ENCODE data around the gene TFB2M.
"Not testable (repeated sequence)": the region's sequence is repeated elsewhere in the genome, so short reads cannot be mapped to it uniquely, and the experiment has no call there.

The TFB2M gene

DNA sequence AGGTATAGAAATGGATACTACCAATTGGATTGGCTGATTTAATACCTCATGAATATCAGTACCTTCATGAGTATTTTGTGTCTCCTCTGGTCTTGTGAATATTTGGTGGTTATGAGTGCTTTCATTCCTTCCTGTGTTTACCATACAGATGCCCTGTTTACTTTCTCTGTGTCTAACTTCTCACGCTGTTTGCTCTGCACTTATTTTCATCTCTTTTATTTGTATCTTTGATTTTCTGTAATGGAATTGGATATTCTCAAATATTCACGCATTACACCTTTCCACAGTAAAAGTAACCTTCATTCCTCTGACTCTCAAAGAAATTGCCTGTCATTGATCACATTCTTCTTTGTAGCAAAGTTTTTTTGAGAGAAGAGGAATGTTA lies 17.0 kb upstream of the TFB2M start:
- FAIRE-seq, result no peak
- no peak for DNase-seq (ENCODE audit: low spot score)

DNA sequence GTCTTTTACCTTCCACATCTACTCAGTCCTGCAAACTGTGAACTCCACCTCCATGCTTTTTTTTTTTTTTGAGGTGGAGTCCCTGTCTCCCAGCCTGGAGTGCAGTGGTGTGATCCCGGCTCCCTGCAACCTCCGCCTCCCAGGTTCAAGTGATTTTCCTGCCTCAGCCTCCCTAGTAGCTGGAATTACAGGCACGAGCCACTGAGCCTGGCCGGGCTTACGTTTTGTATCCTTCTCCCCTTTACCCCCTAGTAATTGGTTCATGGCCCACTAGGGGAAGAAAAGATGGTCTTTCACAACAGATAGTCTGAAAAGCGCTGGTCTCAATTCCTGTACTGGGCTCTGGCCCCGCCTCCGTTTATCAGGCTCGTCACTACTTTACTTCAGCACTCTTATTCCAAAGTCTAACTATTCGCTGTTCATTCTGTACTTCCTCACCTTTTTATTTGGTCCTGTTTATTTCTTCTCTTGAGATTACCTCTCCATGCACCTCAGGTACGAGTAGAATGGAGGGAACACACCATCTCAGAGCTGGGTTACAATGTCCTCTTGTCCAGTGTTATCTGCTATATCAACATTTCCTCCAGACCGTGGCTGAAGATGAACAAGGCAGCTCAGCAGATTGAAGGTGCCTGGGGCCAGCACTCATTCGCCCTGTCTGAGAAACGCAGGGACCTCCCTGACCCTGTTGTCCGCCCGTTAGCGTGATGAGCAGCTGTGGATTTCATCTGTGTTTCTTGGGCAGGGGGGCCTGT lies 16.4 kb upstream of the TFB2M start:
- DNase-seq (ENCODE audit: low spot score) (no peak), FAIRE-seq (no peak)

- no peak for FAIRE-seq
Observed at GRCh38 chr1:246580497-246581370, 14.7 kb upstream of the TFB2M start.

GRCh38 chr1:246579818-246580217 lies 13.8 kb upstream of the TFB2M start:
- FAIRE-seq, result no peak

More at GRCh38 chr1:246580497-246581370, 14.7 kb upstream of the TFB2M start:
- DNase-seq (ENCODE audit: low spot score), result no peak

GRCh38 chr1:246577720-246578106 lies 11.7 kb upstream of the TFB2M start:
- FAIRE-seq, result no peak
- no peak for DNase-seq (ENCODE audit: low spot score)

More at GRCh38 chr1:246579818-246580217, 13.8 kb upstream of the TFB2M start:
- DNase-seq (ENCODE audit: low spot score), result no peak

GRCh38 chr1:246577082-246577719 lies 11.1 kb upstream of the TFB2M start:
- DNase-seq (ENCODE audit: low spot score) (no peak), FAIRE-seq (no peak)

DNA sequence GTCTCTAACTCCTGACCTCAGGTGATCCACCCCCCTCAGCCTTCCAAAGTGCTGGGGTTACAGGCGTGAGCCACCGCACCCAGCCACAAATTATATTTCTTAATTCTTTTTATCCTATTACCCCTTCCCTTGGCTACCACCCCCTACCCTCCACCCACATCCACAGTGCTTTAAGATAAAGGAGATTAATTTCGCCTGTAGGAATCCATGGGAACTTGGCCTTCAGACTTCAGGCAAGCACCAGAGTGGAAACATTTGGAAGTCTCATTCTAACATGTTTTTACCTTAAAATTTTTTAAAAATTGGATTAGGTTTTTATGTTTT lies 10.6 kb upstream of the TFB2M start:
- DNase-seq (ENCODE audit: low spot score), result no peak
- no peak for FAIRE-seq

- FAIRE-seq (no peak), DNase-seq (ENCODE audit: low spot score) (no peak)
Observed at GRCh38 chr1:246573491-246573890, 7.4 kb upstream of the TFB2M start.

GRCh38 chr1:246572785-246573184 lies 6.7 kb upstream of the TFB2M start:
- FAIRE-seq (no peak), DNase-seq (ENCODE audit: low spot score) (no peak)

- no peak for FAIRE-seq
- DNase-seq (ENCODE audit: low spot score), result no peak
Observed at GRCh38 chr1:246571953-246572352, 5.9 kb upstream of the TFB2M start.

- not testable (repeated sequence) for DNase-seq (ENCODE audit: low spot score); FAIRE-seq
Observed at GRCh38 chr1:246571309-246571708, 5.2 kb upstream of the TFB2M start.

DNA sequence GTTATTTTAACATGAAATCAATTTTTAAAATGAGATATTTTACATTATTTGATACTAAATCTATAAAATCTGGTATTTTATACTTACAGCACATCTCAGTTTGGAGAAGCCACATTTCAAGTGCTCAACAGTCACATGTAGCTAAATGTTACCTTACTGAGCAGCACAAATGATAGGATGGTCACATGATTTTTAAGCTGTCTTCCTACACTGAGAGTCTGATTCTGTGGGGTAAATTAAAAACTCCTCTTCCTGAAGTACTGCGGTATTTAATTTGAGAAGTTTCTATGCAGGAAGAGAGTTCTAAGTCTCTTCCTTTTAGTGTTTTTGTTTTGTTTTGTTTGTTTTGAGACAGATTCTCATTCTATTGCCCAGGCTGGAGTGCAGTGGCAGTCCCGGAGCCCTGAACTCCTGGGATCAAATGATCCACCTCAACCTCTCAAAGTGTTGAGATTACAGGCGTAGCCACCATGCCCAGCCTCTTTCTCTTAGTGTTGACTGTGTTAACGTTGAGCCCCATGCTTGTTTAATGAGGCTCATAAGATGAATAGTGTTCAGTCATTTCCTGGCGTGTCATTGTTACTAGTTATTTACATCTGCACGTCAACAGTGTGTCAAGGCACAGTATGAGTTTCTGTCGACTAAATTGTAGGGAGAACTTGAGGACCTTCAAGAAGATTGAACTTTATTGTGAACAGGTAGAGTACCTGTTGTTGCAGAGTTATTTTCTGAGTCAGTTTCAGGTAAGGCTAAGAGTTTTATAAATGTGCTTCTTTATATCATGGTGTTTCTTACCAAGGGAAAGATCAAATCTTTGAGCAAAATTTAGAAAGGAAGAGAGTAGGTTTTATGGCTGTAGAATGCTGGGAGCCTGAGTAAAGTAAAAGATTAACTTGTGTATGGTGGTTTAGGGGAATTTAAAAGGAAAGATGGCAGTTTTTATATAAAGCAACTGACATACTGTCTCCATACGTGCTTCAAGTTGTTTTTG lies 3.5 kb upstream of the TFB2M start:
- FAIRE-seq (no peak), DNase-seq (ENCODE audit: low spot score) (no peak)

- FAIRE-seq (no peak), DNase-seq (ENCODE audit: low spot score) (no peak)
Observed at GRCh38 chr1:246567646-246568235, 1.7 kb upstream of the TFB2M start.

DNA sequence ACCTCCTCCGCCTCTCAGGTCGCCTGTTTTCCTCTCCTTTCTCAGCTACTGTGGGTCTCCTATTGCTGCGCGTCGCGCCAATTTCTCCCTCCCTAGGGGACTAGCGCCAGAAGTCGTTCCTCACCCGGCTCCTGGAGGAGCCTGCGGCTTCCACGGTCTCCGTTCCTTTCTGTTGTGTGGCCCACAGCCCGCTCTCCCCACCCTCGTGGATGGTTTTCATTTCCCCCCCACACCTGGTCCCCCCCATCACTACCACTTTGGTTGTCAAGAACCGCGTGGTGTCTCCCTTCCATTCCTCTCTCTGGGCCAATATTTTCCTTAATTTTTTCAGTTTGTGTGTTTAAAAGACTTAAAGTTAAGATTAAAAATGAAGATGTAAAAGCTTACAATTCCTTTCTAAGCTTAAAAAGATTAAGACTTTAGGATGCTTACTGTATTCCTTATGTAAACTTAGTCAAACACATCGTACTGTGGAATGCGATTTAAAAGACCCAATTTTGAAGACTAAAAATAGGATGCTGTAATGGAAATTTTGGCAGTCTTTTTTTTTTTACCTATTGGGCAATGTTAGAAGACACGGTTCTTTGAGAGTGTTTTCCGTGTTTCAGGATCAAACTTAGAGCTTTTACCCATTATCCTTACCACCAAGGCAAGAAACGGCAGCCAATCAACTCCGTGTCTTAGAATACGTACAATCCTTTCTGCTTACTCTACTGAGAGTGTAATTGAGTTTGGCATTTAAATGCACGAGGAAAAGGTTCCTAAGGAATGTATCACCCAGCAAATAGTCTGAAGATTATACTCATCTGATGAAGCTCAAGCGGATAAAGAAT lies 968 bp upstream of the TFB2M start:
- FAIRE-seq, result no peak

GRCh38 chr1:246565751-246566127 lies 322 bp downstream of the TFB2M start:
- DNase-seq (ENCODE audit: low spot score), result peak; percentile 11

More for the DNA sequence above, 968 bp upstream of the TFB2M start:
- DNase-seq (ENCODE audit: low spot score), result no peak

GRCh38 chr1:246564839-246565750 lies 966 bp downstream of the TFB2M start:
- no peak for DNase-seq (ENCODE audit: low spot score)
- no peak for FAIRE-seq

More at GRCh38 chr1:246565751-246566127, 322 bp downstream of the TFB2M start:
- no peak for FAIRE-seq

GRCh38 chr1:246560833-246561232 lies 5.2 kb downstream of the TFB2M start:
- DNase-seq (ENCODE audit: low spot score); FAIRE-seq: not testable (repeated sequence)

- DNase-seq (ENCODE audit: low spot score) (no peak), FAIRE-seq (no peak)
Observed at GRCh38 chr1:246559310-246559709, 6.8 kb downstream of the TFB2M start.

GRCh38 chr1:246558041-246558440 lies 8.0 kb downstream of the TFB2M start:
- no peak for DNase-seq (ENCODE audit: low spot score)
- no peak for FAIRE-seq

Data from urothelium cell line (cell line).